Lung (tissue), 12 donors: Measurements from ENCODE around the gene BSG. TPM values are rescaled to one million over a fixed set of nuclear protein-coding genes. Genes with fewer than 3 reads are reported as not detected.

Experiments
- ATAC-seq: fragments of 200-7000 bp; cut with Tn5 transposase; one replicate; pipeline ENCODE4 v1.9.1; 2020; ENCODE audit warnings: moderate number of reproducible peaks; ENCODE audit not compliant: insufficient read depth, low FRiP score
- DNase-seq, 3 donors: peaks; one replicate each; pipeline ENCODE4 v3.0.0-alpha.2; 2013 to 2017
- H3K27ac ChIP-seq, 2 donors: one replicate each; pipeline ENCODE4 v1.5.1; 2013; ENCODE audit warnings: mild to moderate bottlenecking in 2 of 2, moderate library complexity in 2 of 2, control low read depth in 1 of 2, inconsistent platforms in 1 of 2, low read depth in 1 of 2, low read length in 1 of 2
- H3K27me3 ChIP-seq, 3 donors: one replicate each; pipeline ENCODE4 v1.5.1; 2013; ENCODE audit warnings: low read length in 2 of 3; ENCODE audit not compliant: control insufficient read depth in 3 of 3, insufficient read depth in 3 of 3
- H3K36me3 ChIP-seq, 4 donors: one replicate each; pipeline ENCODE4 v1.5.1; 2013; ENCODE audit warnings: low read length in 4 of 4, mild to moderate bottlenecking in 1 of 4, moderate library complexity in 1 of 4; ENCODE audit not compliant: control insufficient read depth in 4 of 4, insufficient read depth in 4 of 4
- H3K4me1 ChIP-seq, 5 donors: one replicate each; pipeline ENCODE4 v1.5.1; 2013; ENCODE audit warnings: low read length in 5 of 5, mild to moderate bottlenecking in 2 of 5, moderate library complexity in 1 of 5; ENCODE audit not compliant: control insufficient read depth in 5 of 5, insufficient read depth in 5 of 5
- H3K4me3 ChIP-seq: one replicate; pipeline ENCODE4 v1.5.1; 2013; ENCODE audit warnings: mild to moderate bottlenecking, control low read depth, moderate library complexity
- H3K9ac ChIP-seq, 2 donors: one replicate each; pipeline ENCODE4 v1.5.1; 2013; ENCODE audit warnings: low read length in 2 of 2, control low read depth in 1 of 2; ENCODE audit not compliant: insufficient read depth in 1 of 2
- H3K9me3 ChIP-seq, 4 donors: one replicate each; pipeline ENCODE4 v1.5.1; 2013; ENCODE audit warnings: low read length in 3 of 4, mild to moderate bottlenecking in 1 of 4, moderate library complexity in 1 of 4; ENCODE audit not compliant: control insufficient read depth in 4 of 4, insufficient read depth in 3 of 4
- WGBS, 2 donors: extraction: QIAGEN DNeasy Blood & Tissue Kit; methylation state at CpG; one replicate each; pipeline ENCODE4 v1.1.7; 2013; 5-methylcytosine and 5-hydroxymethylcytosine counted together
- polyA plus RNA-seq, 2 donors: library from polyadenylated mRNA; stranded (reverse); fragments of 200-250 nt; gene quantifications; one replicate each; pipeline ENCODE4 v1.2.1, GENCODE V29; 2013
- total RNA-seq, 2 donors: library from RNA; depleted of rRNA in 1 of 2; stranded (reverse); fragments of >200 nt in 1 of 2; gene quantifications; one replicate each; pipeline ENCODE4 v1.2.1, GENCODE V29; 2014 to 2021
- TF ChIP-seq, protein P1 (sequence below): IDR thresholded peaks from 2 replicates; pipeline ENCODE4 v1.5.1; 2012; ENCODE audit warnings: mild to moderate bottlenecking; ENCODE audit errors: control extremely low read depth, extremely low read depth
- donor health status: control.
- donor health status: control.
- donor health status: Bipolar disorder and iron deficiency.
- donor health status: healthy.
- donor health status: DM: yes; HTN: yes; CAD: no.

BSG gene
- total and polyA plus RNA-seq, 4 donors: 239 to 416 (median 355) TPM

DNA sequence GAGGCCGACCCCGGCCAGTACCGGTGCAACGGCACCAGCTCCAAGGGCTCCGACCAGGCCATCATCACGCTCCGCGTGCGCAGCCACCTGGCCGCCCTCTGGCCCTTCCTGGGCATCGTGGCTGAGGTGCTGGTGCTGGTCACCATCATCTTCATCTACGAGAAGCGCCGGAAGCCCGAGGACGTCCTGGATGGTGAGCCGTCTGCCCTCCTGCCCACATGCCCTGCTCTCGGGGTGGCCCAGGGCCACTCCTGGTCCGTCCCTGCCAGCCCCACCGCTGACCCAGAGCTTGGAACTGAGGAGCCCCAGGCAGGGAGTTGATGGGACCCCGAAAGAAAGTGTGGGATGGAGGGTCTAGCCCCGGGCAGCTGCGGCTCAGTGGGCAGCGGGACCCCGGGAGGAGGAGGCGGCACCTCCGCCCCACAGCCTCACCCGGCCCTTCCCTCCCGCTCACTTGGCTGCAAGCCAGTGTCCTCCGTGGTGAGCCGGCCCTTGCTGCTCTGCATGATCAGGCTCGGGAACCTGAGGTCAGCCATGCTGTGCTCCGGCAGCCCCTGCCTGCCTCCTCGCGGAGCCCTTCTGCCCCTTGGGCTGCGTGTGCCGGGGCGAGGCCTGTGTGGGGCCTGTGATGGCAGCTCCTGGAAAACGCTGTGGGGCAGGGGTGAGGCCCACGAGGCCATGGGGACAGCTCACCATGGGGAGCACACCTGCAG lies 9.2 kb downstream of the BSG start:
- WGBS, 2 donors: 91% methylated on average over 40 of the region's 40 CpGs
- no peak for ATAC-seq
- no peak overlapping the region for H3K9ac ChIP-seq
- H3K4me1 ChIP-seq: peaks cover 0 to 6% (median 0%) of the 10 kb centered on the region in 5 donors
- H3K4me3 ChIP-seq: no peak overlapping the region
- H3K9me3 ChIP-seq: no peaks in the 10 kb centered on the region
- no peak for DNase-seq
- TF ChIP-seq, protein P1, sequence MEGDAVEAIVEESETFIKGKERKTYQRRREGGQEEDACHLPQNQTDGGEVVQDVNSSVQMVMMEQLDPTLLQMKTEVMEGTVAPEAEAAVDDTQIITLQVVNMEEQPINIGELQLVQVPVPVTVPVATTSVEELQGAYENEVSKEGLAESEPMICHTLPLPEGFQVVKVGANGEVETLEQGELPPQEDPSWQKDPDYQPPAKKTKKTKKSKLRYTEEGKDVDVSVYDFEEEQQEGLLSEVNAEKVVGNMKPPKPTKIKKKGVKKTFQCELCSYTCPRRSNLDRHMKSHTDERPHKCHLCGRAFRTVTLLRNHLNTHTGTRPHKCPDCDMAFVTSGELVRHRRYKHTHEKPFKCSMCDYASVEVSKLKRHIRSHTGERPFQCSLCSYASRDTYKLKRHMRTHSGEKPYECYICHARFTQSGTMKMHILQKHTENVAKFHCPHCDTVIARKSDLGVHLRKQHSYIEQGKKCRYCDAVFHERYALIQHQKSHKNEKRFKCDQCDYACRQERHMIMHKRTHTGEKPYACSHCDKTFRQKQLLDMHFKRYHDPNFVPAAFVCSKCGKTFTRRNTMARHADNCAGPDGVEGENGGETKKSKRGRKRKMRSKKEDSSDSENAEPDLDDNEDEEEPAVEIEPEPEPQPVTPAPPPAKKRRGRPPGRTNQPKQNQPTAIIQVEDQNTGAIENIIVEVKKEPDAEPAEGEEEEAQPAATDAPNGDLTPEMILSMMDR: no peak
- H3K27me3 ChIP-seq: no peaks in the 10 kb centered on the region
- H3K36me3 ChIP-seq: peaks cover 2 to 58% (median 7%) of the 10 kb centered on the region in 4 donors
- H3K27ac ChIP-seq: no peak overlapping the region

- H3K9me3 ChIP-seq: no peaks in the 10 kb centered on the region
- peaks cover 2 to 52% (median 7%) of the 10 kb centered on the region in 4 donors for H3K36me3 ChIP-seq
- no peak for ATAC-seq
Observed at GRCh38 chr19:582497-583197, 10.3 kb downstream of the BSG start.

GRCh38 chr19:583198-583967 lies 11.0 kb downstream of the BSG start:
- Histone ChIP-seq H3K4me3 (no peak overlapping the region), H3K27me3 (peaks cover 0 to under 1% (median 0%) of the 10 kb centered on the region in 3 donors), H3K4me1 (peaks cover 0 to 10% (median 0%) of the 10 kb centered on the region in 5 donors), H3K9me3 (no peaks in the 10 kb centered on the region), H3K27ac (no peak overlapping the region), H3K36me3 (peaks cover 2 to 45% (median 7%) of the 10 kb centered on the region in 4 donors), H3K9ac (no peak overlapping the region)
- WGBS, 2 donors: 91 to 92% methylated on average over 27 of the region's 27 CpGs
- TF ChIP-seq, protein P1: no peak
- DNase-seq: no peak
- no peak for ATAC-seq

More at GRCh38 chr19:582497-583197, 10.3 kb downstream of the BSG start:
- Histone ChIP-seq H3K27ac (no peak overlapping the region), H3K9ac (no peak overlapping the region), H3K4me1 (peaks cover 0 to 5% (median 0%) of the 10 kb centered on the region in 5 donors), H3K4me3 (no peak overlapping the region), H3K27me3 (no peaks in the 10 kb centered on the region)
- WGBS, 2 donors: 91 to 93% methylated on average over 31 of the region's 31 CpGs
- no peak for DNase-seq
- TF ChIP-seq, protein P1: no peak
